Transverse colon (tissue), 4 donors: ENCODE results near the gene MRGPRG.

Source experiments
- CTCF ChIP-seq, 5 experiments: fragments of 200-600 bp in 3 of 5; fragments of 450-650 bp in 2 of 5; sonication (generic) in 3 of 5; IDR thresholded peaks; 1 replicate in 2 of 5; 2 replicates in 3 of 5; pipeline ENCODE4 v1.5.1; 2016 to 2017; ENCODE audit warnings: antibody characterized with exemption in 5 of 5, inconsistent platforms in 3 of 5, mild to moderate bottlenecking in 2 of 5, moderate library complexity in 1 of 5
- EP300 ChIP-seq: sonication (generic); formaldehyde crosslinking; IDR thresholded peaks from one replicate; pipeline ENCODE4 v1.6.1; 2017; ENCODE audit warnings: antibody characterized with exemption, low read depth
- POLR2A ChIP-seq: fragments of 450-650 bp; IDR thresholded peaks from one replicate; pipeline ENCODE4 v1.6.1; 2016; ENCODE audit warnings: antibody characterized with exemption, mild to moderate bottlenecking, moderate library complexity
- POLR2AphosphoS5 ChIP-seq, 3 donors: sonication (generic); formaldehyde crosslinking; IDR thresholded peaks; one replicate each; pipeline ENCODE4 v1.6.1; 2016; ENCODE audit warnings: antibody characterized with exemption in 3 of 3

GRCh38 chr11:3243880-3244279 is 25.3 kb upstream of the MRGPRG start:
- TF ChIP-seq POLR2A, result no peak
- TF ChIP-seq CTCF (IDR thresholded peaks at IDR 0.05), result no peak
- TF ChIP-seq POLR2AphosphoS5 (IDR thresholded peaks at IDR 0.05), result no peak
- TF ChIP-seq EP300, result no peak
